ENCODE results near the gene MBNL2.

GRCh38 chr13:97311956-97312355, 89.8 kb downstream of the MBNL2 start:
- TF ChIP-seq CTCF (IDR thresholded peaks at IDR 0.05; ENCODE audit: low read depth, low read length, poor library complexity, severe bottlenecking) (no peak), EZH2phosphoT487 (IDR thresholded peaks at IDR 0.05; ENCODE audit: borderline replicate concordance, low read length) (no peak)

All from DOHH2 (cell line).